Sigmoid colon (tissue), 3 donors: ENCODE measurements around the gene C1orf122.

ENCODE experiments used
- POLR2A ChIP-seq, 2 donors: fragments of 450-650 bp; IDR thresholded peaks; one replicate each; pipeline ENCODE4 v1.6.1; 2016; ENCODE audit warnings: antibody characterized with exemption in 2 of 2, mild to moderate bottlenecking in 2 of 2, moderate library complexity in 2 of 2
- TF ChIP-seq, protein P1 (sequence below), 4 experiments: fragments of 450-650 bp in 3 of 4; fragments of 200-600 bp in 1 of 4; IDR thresholded peaks; one replicate each; pipeline ENCODE4 v1.5.1; 2016 to 2019; ENCODE audit warnings: antibody characterized with exemption in 4 of 4, mild to moderate bottlenecking in 3 of 4, moderate library complexity in 2 of 4

DNA sequence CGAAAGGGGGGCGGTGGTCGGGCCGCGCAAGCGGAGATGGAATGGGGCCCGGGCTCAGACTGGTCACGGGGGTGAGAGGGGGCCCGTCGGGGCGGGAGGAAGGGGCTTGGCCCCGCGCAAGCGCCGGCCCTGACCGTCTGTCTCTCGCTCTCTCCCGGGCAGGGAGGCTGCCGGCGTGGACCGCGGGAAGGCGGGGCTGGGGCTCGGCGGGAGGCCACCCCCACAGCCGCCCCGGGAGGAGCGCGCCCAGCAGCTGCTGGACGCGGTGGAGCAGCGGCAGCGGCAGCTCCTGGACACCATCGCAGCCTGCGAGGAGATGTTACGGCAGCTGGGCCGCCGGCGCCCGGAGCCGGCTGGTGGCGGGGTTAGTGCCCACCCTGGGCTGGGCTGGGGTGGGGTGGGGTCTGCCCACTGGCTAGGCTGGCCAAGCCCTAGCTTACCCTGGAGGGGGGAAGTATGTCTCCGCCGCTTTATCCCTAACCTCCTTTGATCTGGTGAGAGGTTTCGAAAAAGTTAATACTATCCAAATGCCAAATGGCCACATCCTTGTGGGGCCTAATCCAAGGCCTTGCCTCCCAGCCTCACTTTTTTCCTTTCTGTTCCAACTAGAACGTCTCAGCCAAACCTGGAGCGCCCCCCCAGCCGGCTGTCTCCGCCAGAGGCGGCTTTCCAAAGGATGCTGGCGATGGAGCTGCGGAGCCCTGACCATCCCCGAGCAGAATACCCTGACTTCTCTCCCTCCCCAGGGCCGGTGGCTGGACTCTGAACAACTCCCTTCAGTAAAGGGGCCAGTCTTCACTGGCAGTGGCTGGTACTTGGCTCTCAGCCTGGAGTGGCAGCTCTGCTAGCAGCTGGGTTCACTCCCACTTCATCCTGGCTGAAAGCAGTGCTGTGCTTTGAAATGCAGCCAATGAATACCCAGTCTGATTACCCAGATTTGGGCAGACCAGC is 1.1 kb downstream of the C1orf122 start:
- TF ChIP-seq, protein P1, sequence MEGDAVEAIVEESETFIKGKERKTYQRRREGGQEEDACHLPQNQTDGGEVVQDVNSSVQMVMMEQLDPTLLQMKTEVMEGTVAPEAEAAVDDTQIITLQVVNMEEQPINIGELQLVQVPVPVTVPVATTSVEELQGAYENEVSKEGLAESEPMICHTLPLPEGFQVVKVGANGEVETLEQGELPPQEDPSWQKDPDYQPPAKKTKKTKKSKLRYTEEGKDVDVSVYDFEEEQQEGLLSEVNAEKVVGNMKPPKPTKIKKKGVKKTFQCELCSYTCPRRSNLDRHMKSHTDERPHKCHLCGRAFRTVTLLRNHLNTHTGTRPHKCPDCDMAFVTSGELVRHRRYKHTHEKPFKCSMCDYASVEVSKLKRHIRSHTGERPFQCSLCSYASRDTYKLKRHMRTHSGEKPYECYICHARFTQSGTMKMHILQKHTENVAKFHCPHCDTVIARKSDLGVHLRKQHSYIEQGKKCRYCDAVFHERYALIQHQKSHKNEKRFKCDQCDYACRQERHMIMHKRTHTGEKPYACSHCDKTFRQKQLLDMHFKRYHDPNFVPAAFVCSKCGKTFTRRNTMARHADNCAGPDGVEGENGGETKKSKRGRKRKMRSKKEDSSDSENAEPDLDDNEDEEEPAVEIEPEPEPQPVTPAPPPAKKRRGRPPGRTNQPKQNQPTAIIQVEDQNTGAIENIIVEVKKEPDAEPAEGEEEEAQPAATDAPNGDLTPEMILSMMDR (IDR thresholded peaks at IDR 0.05) = no peak
- no peak for TF ChIP-seq POLR2A (IDR thresholded peaks at IDR 0.05)
